ENCODE data around the gene PTPRR.

GRCh38 chr12:70948976-70949336 is 28.4 kb upstream of the PTPRR start:
- TF ChIP-seq POLR2A (IDR thresholded peaks at IDR 0.05) (no peak), CTCF (IDR thresholded peaks at IDR 0.05) (no peak)

Measured in ovary (tissue), 3 donors.